Measurements from ENCODE around the gene ZNF687.

DNA sequence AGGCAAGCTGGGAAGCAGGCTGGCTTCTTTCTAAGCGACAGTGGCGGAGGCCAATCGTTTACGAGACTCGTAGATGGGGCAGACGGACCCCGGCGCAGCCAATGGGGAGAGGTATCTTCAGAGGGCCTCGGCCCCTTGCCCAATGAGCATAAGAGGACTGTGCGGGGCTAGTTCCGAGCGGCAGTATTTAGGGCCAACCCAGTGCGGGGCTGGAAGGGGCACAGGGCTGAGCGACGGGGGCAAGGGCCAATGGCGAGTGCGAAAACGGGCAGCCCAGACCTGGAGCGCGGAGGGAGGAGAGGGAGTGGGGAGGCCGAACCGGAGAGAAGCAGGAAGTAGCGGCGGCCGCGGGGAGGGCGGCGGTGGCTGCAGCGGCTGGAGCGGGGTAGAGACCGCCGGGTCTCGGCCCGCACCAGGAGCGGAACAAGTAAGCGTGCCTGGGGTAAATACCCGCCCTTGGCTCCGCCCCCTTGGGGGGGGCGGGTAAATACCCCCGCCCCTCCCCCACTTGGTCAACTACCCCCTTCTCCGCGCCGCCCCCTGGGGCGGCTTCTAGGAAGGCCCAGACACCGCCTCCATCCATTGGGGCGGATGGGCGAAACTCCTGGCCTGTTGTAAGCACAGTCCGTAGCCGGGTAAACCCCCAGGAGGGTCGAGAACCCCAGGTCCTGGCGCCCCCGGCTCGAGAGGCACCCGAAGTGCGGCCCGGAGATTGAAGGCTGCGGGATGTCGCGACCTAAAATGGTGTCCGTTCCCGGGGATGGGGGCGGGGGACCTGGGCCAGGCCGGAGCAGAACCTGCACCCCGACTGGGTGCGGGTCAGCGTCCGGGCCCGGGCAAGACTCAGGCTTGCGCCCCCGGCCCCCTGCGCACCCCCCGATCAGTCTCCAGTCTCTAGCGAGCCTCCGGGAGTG, at the start of gene ZNF687:
- peak; percentile 73 to 83 for TF ChIP-seq POLR2A (IDR thresholded peaks at IDR 0.05)
- TF ChIP-seq, protein P1, sequence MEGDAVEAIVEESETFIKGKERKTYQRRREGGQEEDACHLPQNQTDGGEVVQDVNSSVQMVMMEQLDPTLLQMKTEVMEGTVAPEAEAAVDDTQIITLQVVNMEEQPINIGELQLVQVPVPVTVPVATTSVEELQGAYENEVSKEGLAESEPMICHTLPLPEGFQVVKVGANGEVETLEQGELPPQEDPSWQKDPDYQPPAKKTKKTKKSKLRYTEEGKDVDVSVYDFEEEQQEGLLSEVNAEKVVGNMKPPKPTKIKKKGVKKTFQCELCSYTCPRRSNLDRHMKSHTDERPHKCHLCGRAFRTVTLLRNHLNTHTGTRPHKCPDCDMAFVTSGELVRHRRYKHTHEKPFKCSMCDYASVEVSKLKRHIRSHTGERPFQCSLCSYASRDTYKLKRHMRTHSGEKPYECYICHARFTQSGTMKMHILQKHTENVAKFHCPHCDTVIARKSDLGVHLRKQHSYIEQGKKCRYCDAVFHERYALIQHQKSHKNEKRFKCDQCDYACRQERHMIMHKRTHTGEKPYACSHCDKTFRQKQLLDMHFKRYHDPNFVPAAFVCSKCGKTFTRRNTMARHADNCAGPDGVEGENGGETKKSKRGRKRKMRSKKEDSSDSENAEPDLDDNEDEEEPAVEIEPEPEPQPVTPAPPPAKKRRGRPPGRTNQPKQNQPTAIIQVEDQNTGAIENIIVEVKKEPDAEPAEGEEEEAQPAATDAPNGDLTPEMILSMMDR (IDR thresholded peaks at IDR 0.05), result no peak

All from Peyer's patch (tissue), 4 donors.